H1 (cell line): ENCODE data around the gene AP2B1. TPM values are rescaled to one million over a fixed set of nuclear protein-coding genes. Genes with fewer than 3 reads are reported as not detected.

ENCODE experiments used
- CTCF ChIA-PET: fragments of 300-600 bp; sonication (Branson Sonifier 250); formaldehyde crosslinking; loops from one replicate; lab custom pipeline; 2021; ENCODE audit not compliant: partially characterized antibody; lab: Charles Lee
- POLR2A ChIA-PET: fragments of 300-600 bp; sonication (Branson Sonifier 250); formaldehyde crosslinking; loops from one replicate; lab custom pipeline; 2021; ENCODE audit warnings: inconsistent platforms; ENCODE audit not compliant: partially characterized antibody; lab: Charles Lee
- DNase-seq, 2 experiments: peaks; one replicate each; pipeline versions ENCODE4 v3.0.0 to v3.0.0-alpha.2; 2010 to 2022; ENCODE audit warnings: low spot score in 2 of 2, low read depth in 1 of 2, mixed read lengths in 1 of 2
- FAIRE-seq: peaks from 2 replicates; lab custom pipeline; 2011; peaks lifted over from hg19 to GRCh38; lab: Jason Lieb, UNC
- H2AFZ ChIP-seq: 2 replicates; pipeline ENCODE4 v1.8.1; 2012; ENCODE audit warnings: low read length, inconsistent platforms
- H2AK5ac ChIP-seq: 2 replicates; pipeline ENCODE4 v1.6.1; 2013; ENCODE audit warnings: low read depth, low read length
- H2BK120ac ChIP-seq: replicated peaks from 2 replicates; pipeline ENCODE3; 2013; ENCODE audit warnings: low read depth, low read length, inconsistent platforms
- H2BK12ac ChIP-seq: 2 replicates; pipeline ENCODE4 v1.6.1; 2013; ENCODE audit warnings: low read depth, low read length
- H2BK15ac ChIP-seq: 2 replicates; pipeline ENCODE4 v1.6.1; 2013; ENCODE audit warnings: low read length
- H2BK20ac ChIP-seq: 2 replicates; pipeline ENCODE4 v1.6.1; 2013; ENCODE audit warnings: low read length
- H2BK5ac ChIP-seq: 2 replicates; pipeline ENCODE4 v1.6.1; 2013; ENCODE audit warnings: low read depth, low read length
- H3K14ac ChIP-seq: 2 replicates; pipeline ENCODE4 v1.6.1; 2013; ENCODE audit warnings: inconsistent platforms; ENCODE audit not compliant: insufficient read length
- H3K18ac ChIP-seq: 2 replicates; pipeline ENCODE4 v1.6.1; 2013; ENCODE audit warnings: low read length; ENCODE audit errors: extremely low read depth
- H3K23ac ChIP-seq: 2 replicates; pipeline ENCODE4 v1.6.1; 2013; ENCODE audit warnings: inconsistent platforms; ENCODE audit not compliant: insufficient read length
- H3K23me2 ChIP-seq: 2 replicates; pipeline ENCODE4 v1.6.1; 2013; ENCODE audit warnings: low read depth, low read length
- H3K27ac ChIP-seq: 2 replicates; pipeline ENCODE4 v1.6.1; 2011; ENCODE audit warnings: low read depth, low read length, inconsistent platforms
- H3K27me3 ChIP-seq, 4 experiments: replicated peaks in 1 of 4; 1 replicate in 1 of 4; 2 replicates in 3 of 4; pipeline versions ENCODE4 v1.6.1 to v1.8.1; 2011 to 2013; ENCODE audit warnings: low read length in 3 of 4, mild to moderate bottlenecking in 3 of 4, inconsistent platforms in 2 of 4, mixed read lengths in 2 of 4, moderate library complexity in 1 of 4; ENCODE audit not compliant: control insufficient read depth in 3 of 4, insufficient read depth in 3 of 4; ENCODE audit errors: extremely low read depth in 1 of 4
- H3K36me3 ChIP-seq, 4 experiments: 2 replicates each; pipeline versions ENCODE4 v1.6.1 to v1.8.1; 2011 to 2013; ENCODE audit warnings: mild to moderate bottlenecking in 4 of 4, low read length in 3 of 4, moderate library complexity in 2 of 4, control low read depth in 1 of 4, inconsistent platforms in 1 of 4; ENCODE audit not compliant: insufficient read depth in 4 of 4, control insufficient read depth in 2 of 4
- H3K4ac ChIP-seq: replicated peaks from 2 replicates; pipeline ENCODE3; 2013; ENCODE audit warnings: low read length, low read depth, mixed read lengths, inconsistent platforms; ENCODE audit not compliant: insufficient read length
- H3K4me1 ChIP-seq, 4 experiments: replicated peaks in 1 of 4; 1 replicate in 1 of 4; 2 replicates in 3 of 4; pipeline versions ENCODE4 v1.6.1 to v1.8.1; 2011 to 2013; ENCODE audit warnings: low read length in 3 of 4, inconsistent platforms in 2 of 4, mixed read lengths in 1 of 4; ENCODE audit not compliant: insufficient read depth in 4 of 4, control insufficient read depth in 3 of 4
- H3K4me2 ChIP-seq, 2 experiments: 2 replicates each; pipeline versions ENCODE4 v1.6.1 to v1.8.1; 2011 to 2013; ENCODE audit warnings: low read depth in 2 of 2, low read length in 2 of 2, control low read depth in 1 of 2, inconsistent platforms in 1 of 2, mild to moderate bottlenecking in 1 of 2; ENCODE audit not compliant: insufficient read depth in 1 of 2
- H3K4me3 ChIP-seq, 4 experiments: fragments of 200-600, 300-600 bp in 1 of 4; sonication (generic), shearing (Covaris generic), sonication (Bioruptor Twin) in 1 of 4; 2 replicates each; pipeline versions ENCODE4 v1.5.1 to v1.8.1; 2011 to 2016; ENCODE audit warnings: low read length in 4 of 4, low read depth in 3 of 4, control low read depth in 2 of 4, inconsistent platforms in 2 of 4, mild to moderate bottlenecking in 2 of 4, mixed read lengths in 1 of 4, moderate library complexity in 1 of 4; ENCODE audit not compliant: insufficient read depth in 2 of 4; ENCODE audit errors: extremely low read depth in 1 of 4
- H3K56ac ChIP-seq: replicated peaks from 2 replicates; pipeline ENCODE3; 2013; ENCODE audit warnings: low read depth, mild to moderate bottlenecking, mixed read lengths, low read length, inconsistent platforms; ENCODE audit not compliant: insufficient read length
- H3K79me1 ChIP-seq: 2 replicates; pipeline ENCODE4 v1.6.1; 2013; ENCODE audit warnings: low read depth, low read length, control low read depth
- H3K79me2 ChIP-seq, 2 experiments: 2 replicates each; pipeline versions ENCODE4 v1.6.1 to v1.8.1; 2012 to 2013; ENCODE audit warnings: low read length in 2 of 2, mild to moderate bottlenecking in 2 of 2, inconsistent platforms in 1 of 2; ENCODE audit not compliant: insufficient read depth in 2 of 2, control insufficient read depth in 1 of 2
- H3K9ac ChIP-seq, 4 experiments: replicated peaks in 1 of 4; 1 replicate in 1 of 4; 2 replicates in 3 of 4; pipeline versions ENCODE4 v1.6.1 to v1.8.1; 2011 to 2013; ENCODE audit warnings: low read depth in 3 of 4, low read length in 3 of 4, control low read depth in 2 of 4, mild to moderate bottlenecking in 2 of 4, moderate library complexity in 2 of 4, inconsistent platforms in 1 of 4; ENCODE audit errors: extremely low read depth in 1 of 4
- H3K9me3 ChIP-seq, 2 experiments: 2 replicates each; pipeline versions ENCODE4 v1.6.1 to v1.8.1; 2012 to 2013; ENCODE audit warnings: mild to moderate bottlenecking in 2 of 2, moderate library complexity in 2 of 2, control low read depth in 1 of 2, inconsistent platforms in 1 of 2, low read depth in 1 of 2, low read length in 1 of 2, mixed read lengths in 1 of 2; ENCODE audit not compliant: insufficient read depth in 2 of 2
- H4K20me1 ChIP-seq, 2 experiments: replicated peaks in 1 of 2; 2 replicates each; pipeline versions ENCODE3 to v1.8.1; 2011 to 2013; ENCODE audit warnings: inconsistent platforms in 2 of 2, low read length in 2 of 2, mild to moderate bottlenecking in 1 of 2; ENCODE audit not compliant: insufficient read depth in 2 of 2, control insufficient read depth in 1 of 2
- H4K5ac ChIP-seq: 2 replicates; pipeline ENCODE4 v1.6.1; 2013; ENCODE audit warnings: low read length, low read depth, mixed read lengths, inconsistent platforms; ENCODE audit not compliant: insufficient read length
- H4K8ac ChIP-seq: 2 replicates; pipeline ENCODE4 v1.8.0; 2013; ENCODE audit warnings: mild to moderate bottlenecking, moderate library complexity, low read length, inconsistent platforms; ENCODE audit not compliant: insufficient read depth; ENCODE audit errors: extremely low read depth
- H4K91ac ChIP-seq: replicated peaks from 2 replicates; pipeline ENCODE3; 2013; ENCODE audit warnings: low read length, mixed read lengths, inconsistent platforms; ENCODE audit not compliant: insufficient read length
- TBP ChIP-seq: IDR thresholded peaks from 2 replicates; pipeline ENCODE4 v1.6.1; 2011; ENCODE audit warnings: low read depth, low read length, improper control_type of control experiment
- USF2 ChIP-seq: IDR thresholded peaks from 2 replicates; pipeline ENCODE4 v1.6.1; 2011; ENCODE audit warnings: low read length, improper control_type of control experiment
- WGBS, 2 experiments: shearing (Covaris generic) in 1 of 2; methylation state at CpG; one replicate each; pipeline versions ENCODE4 v1.1.6 to v1.1.7; 2013 to 2015; ENCODE audit warnings: low lambda C conversion rate in 2 of 2, mixed read lengths in 2 of 2, inconsistent platforms in 1 of 2, low coverage in 1 of 2, missing lambda C conversion rate in 1 of 2; ENCODE audit not compliant: insufficient replicate concordance in 2 of 2, insufficient coverage in 1 of 2, insufficient read length in 1 of 2; ENCODE audit errors: extremely low coverage in 1 of 2, missing lambda C conversion rate in 1 of 2; 5-methylcytosine and 5-hydroxymethylcytosine counted together
- polyA plus RNA-seq, 7 experiments: library from polyadenylated mRNA; depleted of rRNA in 3 of 7; stranded (reverse) in 5 of 7; unstranded in 2 of 7; fragments of >200 nt in 5 of 7; fragments of 200-250 nt in 2 of 7; gene quantifications; 1 replicate in 5 of 7; 2 replicates in 1 of 7; 4 replicates in 1 of 7; pipeline versions ENCODE4 v1.2.1 to v1.2.3, GENCODE V29; 2011 to 2013; ENCODE audit warnings: missing spikeins in 2 of 7, mixed read lengths in 2 of 7
- total RNA-seq: library from RNA; stranded (reverse); fragmentation: NEBNext Ultra II Directional; extraction: Animal tissue kit (Norgen Biotek cat#: 25700); gene quantifications from 2 replicates; pipeline ENCODE4 v1.2.1, GENCODE V29; 2021

AP2B1 gene
- total and polyA plus RNA-seq, 2 of the 8 experiments (the other 6 are each of a cell fraction or from before 2014, with no cell fraction given), result 95.5 to 199 TPM

GRCh38 chr17:35584061-35584460, 3.1 kb upstream of the AP2B1 start:
- no peak overlapping the region for H4K5ac ChIP-seq
- H3K14ac ChIP-seq, result no peak overlapping the region
- H4K20me1 ChIP-seq, result no peaks in the 10 kb centered on the region
- no peak overlapping the region for H2BK12ac ChIP-seq
- H2BK15ac ChIP-seq, result no peak overlapping the region
- H3K27me3 ChIP-seq, result peaks cover 0 to 5% (median 0%) of the 10 kb centered on the region in 4 experiments; a peak in 3 of 7 replicates
- no peak overlapping the region for H2AK5ac ChIP-seq
- H3K36me3 ChIP-seq, result no peaks in the 10 kb centered on the region
- no peak overlapping the region for H3K4me3 ChIP-seq
- ChIA-PET CTCF (no interaction called here), POLR2A (no interaction called here)
- DNase-seq, result no peak
- H2AFZ ChIP-seq, result no peak overlapping the region
- no peak for FAIRE-seq
- H3K56ac ChIP-seq, result no peak overlapping the region
- no peak overlapping the region for H3K4me2 ChIP-seq
- H4K91ac ChIP-seq, result no peak overlapping the region
- H3K79me2 ChIP-seq, result peaks cover 0 to 12% of the 10 kb centered on the region in 2 experiments; a peak in 3 of 4 replicates
- TF ChIP-seq TBP, result no peak
- no peak for TF ChIP-seq USF2
- peaks cover 2% of the 10 kb centered on the region for H3K23me2 ChIP-seq
- WGBS, 2 experiments, result 80% methylated on average over 1 of the region's 1 CpG; no CpG with 5 or more reads in 1 of the 2 experiments
- H2BK5ac ChIP-seq, result no peak overlapping the region
- H4K8ac ChIP-seq, result no peak overlapping the region
- no peak overlapping the region for H3K9ac ChIP-seq
- H3K18ac ChIP-seq, result no peak overlapping the region
- H2BK120ac ChIP-seq, result no peak overlapping the region
- peaks cover 0 to 3% (median 0%) of the 10 kb centered on the region in 4 experiments; a peak in 2 of 7 replicates for H3K4me1 ChIP-seq
- H3K4ac ChIP-seq, result no peak overlapping the region
- H3K79me1 ChIP-seq, result no peaks in the 10 kb centered on the region
- H2BK20ac ChIP-seq, result no peak overlapping the region
- no peak overlapping the region for H3K23ac ChIP-seq
- H3K27ac ChIP-seq, result no peak overlapping the region
- no peaks in the 10 kb centered on the region for H3K9me3 ChIP-seq
